GM18499 (cell line): ENCODE data around the gene ZNF493.

Experiments
- ATAC-seq: cut with Tn5 transposase; IDR thresholded peaks from one replicate; pipeline ENCODE4 v1.9.1; 2021; ENCODE audit warnings: moderate number of reproducible peaks; ENCODE audit not compliant: insufficient read depth, unreplicated experiment

ZNF493 gene

GRCh38 chr19:21396893-21397572 lies at the start of gene ZNF493:
Gene ZNF493 (plus strand): TSS chr19:21397133. CDS start chr19:21397238, 105 bp downstream.
- ATAC-seq, result peak; percentile 99

DNA sequence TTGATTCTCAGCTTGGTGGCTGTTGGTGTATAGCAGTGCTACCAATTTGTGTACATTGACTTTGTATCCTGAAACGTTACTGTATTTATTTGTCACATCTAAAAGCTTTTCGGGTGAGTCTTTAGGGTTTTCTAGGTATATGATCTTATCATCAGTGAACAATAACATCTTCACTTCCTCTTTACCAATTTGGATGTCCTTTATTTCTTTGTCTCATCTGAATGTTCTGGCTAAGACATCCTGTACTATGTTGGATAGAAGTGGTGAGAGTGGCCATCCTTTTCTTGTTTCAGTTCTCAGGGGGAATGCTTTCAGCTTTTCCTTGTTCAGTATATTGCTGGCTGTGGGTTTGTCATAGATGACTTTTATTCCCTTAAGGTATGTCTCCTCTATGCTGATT lies 44.1 kb upstream of the ZNF493 start:
- ATAC-seq, result no peak

DNA sequence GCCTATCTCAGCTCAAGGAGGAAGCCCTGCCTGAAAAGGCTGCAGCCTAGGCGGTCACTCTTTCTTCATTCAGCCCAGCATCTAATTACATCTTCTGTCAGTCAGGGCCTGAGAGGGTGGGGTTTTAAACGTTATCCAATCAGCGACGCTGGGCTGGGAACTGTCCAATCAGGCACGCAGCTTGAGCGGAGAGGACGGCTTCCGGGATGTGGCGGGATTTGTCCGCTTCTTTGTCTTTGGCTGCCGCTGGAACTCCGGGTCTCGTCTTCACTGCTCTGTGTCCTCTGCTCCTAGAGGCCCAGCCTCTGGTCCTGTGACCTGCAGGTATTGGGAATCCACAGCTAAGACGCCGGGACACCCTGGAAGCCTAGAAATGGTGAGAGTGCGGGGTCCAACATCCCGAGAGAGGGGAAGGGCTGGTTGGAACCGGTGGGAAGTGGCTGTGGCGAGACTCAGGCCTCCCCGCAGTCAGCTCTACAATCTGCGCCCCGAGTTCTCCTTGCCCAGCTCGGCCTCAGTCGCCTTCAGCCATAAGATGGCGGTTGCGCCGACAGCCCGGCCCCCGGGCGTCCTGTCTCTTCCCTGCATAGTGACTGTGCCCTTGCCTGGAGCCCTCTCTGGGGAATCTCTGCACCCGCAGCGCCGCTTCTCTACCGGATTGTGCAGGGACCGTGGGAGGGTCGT lies 38.0 kb upstream of the ZNF493 start, which contains the start of gene ZNF738:
Gene ZNF738, plus strand, starts transcription at position 233 of the 684 bp plus-strand sequence. Its CDS starts 141 bp downstream, at position 374.
- ATAC-seq, result peak; percentile 93

DNA sequence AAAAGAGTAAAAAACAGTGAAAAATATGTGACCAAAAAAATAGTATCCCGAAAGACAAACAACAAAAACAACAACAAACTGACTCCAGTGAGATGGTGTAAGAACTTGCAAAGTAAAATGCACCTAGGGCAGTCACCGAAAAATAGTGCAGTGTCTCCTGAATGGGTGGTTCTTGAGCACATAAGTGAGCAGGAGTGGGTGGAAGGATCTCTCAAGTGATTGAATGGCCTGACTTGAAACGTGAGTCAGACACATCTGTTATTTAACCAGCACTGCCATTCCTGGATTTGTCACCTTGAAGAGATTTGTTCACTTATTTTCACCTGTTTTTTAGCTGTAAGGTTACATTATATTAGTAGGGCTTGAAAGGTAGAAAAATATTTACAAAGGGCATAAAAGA lies 34.6 kb upstream of the ZNF493 start:
- ATAC-seq, result no peak

DNA sequence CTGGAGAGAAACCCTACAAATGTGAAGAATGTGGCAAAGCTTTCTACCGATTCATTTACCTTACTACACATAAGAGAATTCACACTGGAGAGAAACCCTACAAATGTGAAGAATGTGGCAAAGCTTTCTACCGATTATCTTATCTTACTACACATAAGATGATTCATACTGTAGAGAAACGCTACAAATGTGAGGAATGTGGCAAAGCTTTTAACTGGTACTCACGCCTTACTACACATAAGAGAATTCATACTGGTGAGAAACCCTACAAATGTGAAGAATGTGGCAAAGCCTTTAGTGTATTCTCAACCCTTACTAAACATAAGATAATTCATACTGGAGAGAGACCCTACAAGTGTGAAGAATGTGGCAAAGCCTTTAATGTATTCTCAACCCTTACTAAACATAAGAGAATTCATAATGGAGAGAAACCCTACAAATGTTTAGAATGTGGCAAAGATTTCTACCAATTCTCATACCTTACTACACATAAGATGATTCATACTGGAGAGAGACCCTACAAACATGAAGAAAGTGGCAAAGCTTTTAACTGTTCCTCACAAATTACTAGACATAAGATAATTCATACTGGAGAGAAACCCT lies 12.9 kb upstream of the ZNF493 start:
- ATAC-seq, result no peak

DNA sequence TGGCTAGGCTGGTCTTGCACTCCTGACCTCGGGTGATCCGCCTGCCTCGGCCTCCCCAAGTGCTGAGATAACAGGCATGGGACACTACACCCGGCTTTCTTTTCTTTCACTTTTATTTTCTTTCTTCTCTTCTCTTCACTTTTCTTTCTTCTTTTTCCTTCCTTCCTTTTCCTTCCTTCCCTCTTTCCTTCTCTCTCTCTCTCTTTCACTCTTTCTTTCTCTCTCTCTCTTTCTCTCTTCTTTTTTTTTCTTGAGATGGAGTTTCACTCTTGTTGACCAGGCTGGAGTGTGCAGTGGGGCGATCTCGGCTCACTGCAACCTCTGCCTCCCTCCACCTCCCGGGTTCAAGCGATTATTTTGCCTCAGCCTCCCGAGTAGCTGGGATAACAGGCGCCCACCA lies 812 bp upstream of the ZNF493 start:
- ATAC-seq, result no peak

DNA sequence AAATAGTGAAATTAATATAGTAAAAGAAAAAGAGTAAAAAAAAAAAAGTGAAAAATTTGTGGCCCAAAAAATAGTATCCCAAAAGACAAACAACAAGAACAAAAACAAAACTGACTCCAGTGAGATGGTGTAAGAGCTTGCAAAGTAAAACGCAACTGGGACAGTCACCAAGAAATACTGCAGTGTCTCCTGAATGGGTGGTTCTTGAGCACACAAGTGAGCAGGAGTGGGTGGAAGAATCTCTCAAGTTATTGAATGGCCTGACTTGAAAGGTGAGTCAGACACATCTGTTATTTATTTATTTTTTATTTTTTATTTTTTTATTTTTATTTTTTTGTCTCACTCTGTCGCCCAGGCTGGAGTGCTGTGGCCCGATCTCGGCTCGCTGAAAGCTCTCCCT lies 1.9 kb downstream of the ZNF493 start:
- ATAC-seq, result no peak

DNA sequence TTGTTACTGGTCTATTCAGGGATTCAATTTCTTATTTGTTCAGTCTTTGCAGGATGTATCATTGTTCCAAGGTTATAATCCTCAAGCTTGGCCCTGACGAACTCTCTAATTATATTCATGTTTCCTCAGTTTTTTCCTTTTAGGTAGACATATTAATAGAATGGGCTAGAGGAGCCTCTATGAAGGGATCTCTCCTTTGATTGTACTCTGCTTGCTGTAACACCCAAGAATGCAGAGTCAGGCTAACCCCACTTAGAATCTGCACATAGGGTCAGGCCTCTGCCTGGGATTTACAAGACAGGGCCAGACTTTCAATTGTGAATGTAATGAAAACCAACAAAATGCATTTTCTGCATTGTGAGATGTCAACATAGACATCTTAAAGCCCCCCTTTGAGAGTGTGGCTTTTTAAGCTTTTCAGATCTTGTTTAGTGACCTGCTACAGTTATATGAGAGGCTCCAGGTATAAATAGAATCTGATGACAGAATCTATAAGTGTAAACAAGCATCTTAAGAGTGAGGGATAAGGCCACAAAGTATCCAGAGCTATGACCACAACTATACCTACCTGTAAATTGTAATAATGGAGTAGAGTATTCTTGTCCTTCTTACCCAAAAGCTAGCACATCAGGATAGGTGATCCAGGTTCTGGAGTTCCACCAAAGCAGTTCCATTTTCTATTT lies 5.5 kb downstream of the ZNF493 start:
- no peak for ATAC-seq

- ATAC-seq, result no peak
Measured at GRCh38 chr19:21410166-21410565, 13.2 kb downstream of the ZNF493 start.

GRCh38 chr19:21422244-21422643 lies 25.3 kb downstream of the ZNF493 start:
- no peak for ATAC-seq

GRCh38 chr19:21423057-21424041 lies 26.4 kb downstream of the ZNF493 start:
- no peak for ATAC-seq

DNA sequence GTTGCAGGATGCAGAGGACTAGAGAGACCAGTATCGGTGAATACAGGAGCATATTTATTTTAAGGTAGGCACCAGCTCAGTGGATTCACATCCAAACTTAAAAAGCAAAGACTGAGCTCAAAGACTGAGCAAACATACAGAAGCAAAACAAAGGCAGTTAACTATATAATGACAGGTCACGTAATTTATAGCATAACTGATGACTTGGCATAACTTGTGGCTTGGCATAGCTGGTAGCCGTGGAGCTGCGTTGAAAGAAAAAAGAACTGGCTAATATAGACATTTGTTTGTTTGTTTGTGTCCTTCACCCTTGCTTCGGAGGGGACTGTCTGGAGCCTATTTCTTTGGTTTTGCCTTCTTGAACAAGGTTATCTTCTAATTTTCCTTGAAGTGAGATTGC lies 33.7 kb downstream of the ZNF493 start:
- ATAC-seq, result no peak

GRCh38 chr19:21432590-21432989 lies 35.7 kb downstream of the ZNF493 start:
- ATAC-seq, result no peak

- no peak for ATAC-seq
Measured at GRCh38 chr19:21434516-21434915, 37.6 kb downstream of the ZNF493 start.

- ATAC-seq, result no peak
Measured at GRCh38 chr19:21434967-21435544, 38.1 kb downstream of the ZNF493 start.

GRCh38 chr19:21439201-21439751 lies 42.3 kb downstream of the ZNF493 start:
- no peak for ATAC-seq

- no peak for ATAC-seq
Measured at GRCh38 chr19:21440321-21440720, 43.4 kb downstream of the ZNF493 start.

- ATAC-seq, result no peak
Measured at GRCh38 chr19:21451187-21451586, 54.3 kb downstream of the ZNF493 start.

GRCh38 chr19:21454901-21455300 lies 58.0 kb downstream of the ZNF493 start:
- ATAC-seq, result no peak
